H1 (cell line): ENCODE results near the gene DENND4C. TPM values are rescaled to one million over a fixed set of nuclear protein-coding genes. Genes with fewer than 3 reads are reported as not detected.

Experiments
- CHD2 ChIP-seq: IDR thresholded peaks from 2 replicates; pipeline ENCODE4 v1.6.1; 2012; ENCODE audit warnings: low read length, improper control_type of control experiment
- CTBP2 ChIP-seq: IDR thresholded peaks from 2 replicates; pipeline ENCODE4 v1.7.0; 2011; ENCODE audit warnings: borderline replicate concordance, mild to moderate bottlenecking, moderate library complexity, mixed read lengths, low read length; ENCODE audit not compliant: insufficient read depth, insufficient read length
- RAD21 ChIP-seq, 2 experiments: IDR thresholded peaks in 1 of 2; conservative IDR thresholded peaks in 1 of 2; 2 replicates each; pipeline ENCODE4 v1.6.1; 2011; ENCODE audit warnings: low read depth in 2 of 2, low read length in 2 of 2, improper control_type of control experiment in 1 of 2, inconsistent platforms in 1 of 2, mild to moderate bottlenecking in 1 of 2, moderate library complexity in 1 of 2
- SP1 ChIP-seq: IDR thresholded peaks from 2 replicates; pipeline ENCODE4 v1.6.1; 2011; ENCODE audit warnings: low read depth, low read length
- SP2 ChIP-seq: IDR thresholded peaks from 2 replicates; pipeline ENCODE4 v1.6.1; 2012; ENCODE audit warnings: mild to moderate bottlenecking, low read length, inconsistent platforms
- TCF12 ChIP-seq: IDR thresholded peaks from 2 replicates; pipeline ENCODE4 v1.6.1; 2011; ENCODE audit warnings: low read depth, mild to moderate bottlenecking, low read length
- polyA plus RNA-seq, 7 experiments: library from polyadenylated mRNA; depleted of rRNA in 3 of 7; stranded (reverse) in 5 of 7; unstranded in 2 of 7; fragments of >200 nt in 5 of 7; fragments of 200-250 nt in 2 of 7; gene quantifications; 1 replicate in 5 of 7; 2 replicates in 1 of 7; 4 replicates in 1 of 7; pipeline versions ENCODE4 v1.2.1 to v1.2.3, GENCODE V29; 2011 to 2013; ENCODE audit warnings: missing spikeins in 2 of 7, mixed read lengths in 2 of 7
- total RNA-seq: library from RNA; stranded (reverse); fragmentation: NEBNext Ultra II Directional; extraction: Animal tissue kit (Norgen Biotek cat#: 25700); gene quantifications from 2 replicates; pipeline ENCODE4 v1.2.1, GENCODE V29; 2021
- TF ChIP-seq, protein P1 (sequence below): fragments of 300-600 bp; sonication (generic); IDR thresholded peaks from 2 replicates; pipeline ENCODE4 v1.7.1; 2012; ENCODE audit warnings: low read length, moderate library complexity, mild to moderate bottlenecking, inconsistent platforms; ENCODE audit not compliant: insufficient replicate concordance

The DENND4C gene
- total and polyA plus RNA-seq, 2 of the 8 experiments (the other 6 are each of a cell fraction or from before 2014, with no cell fraction given) = 6.9 to 18.9 TPM

DNA sequence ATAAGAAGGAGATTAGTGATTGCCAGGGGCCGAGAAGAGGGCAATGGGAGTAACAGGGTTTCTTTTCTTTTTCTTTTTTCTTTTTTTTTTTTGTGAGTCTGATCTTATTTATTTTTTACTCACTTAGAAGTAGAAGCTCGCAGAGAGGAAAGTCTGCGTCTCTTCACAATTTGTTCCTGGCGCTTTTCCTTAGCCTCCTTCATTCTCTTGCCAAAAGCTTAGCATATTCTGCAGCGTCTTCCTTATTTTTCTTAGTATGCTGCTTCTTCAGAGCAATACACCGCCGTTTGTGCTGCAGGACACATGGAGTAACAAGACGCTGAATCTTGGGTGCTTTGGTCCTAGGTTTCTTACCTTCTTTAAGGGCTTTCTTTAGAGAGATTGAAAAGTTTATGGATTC lies 30.3 kb upstream of the DENND4C start (continued):
- TF ChIP-seq, protein P1, sequence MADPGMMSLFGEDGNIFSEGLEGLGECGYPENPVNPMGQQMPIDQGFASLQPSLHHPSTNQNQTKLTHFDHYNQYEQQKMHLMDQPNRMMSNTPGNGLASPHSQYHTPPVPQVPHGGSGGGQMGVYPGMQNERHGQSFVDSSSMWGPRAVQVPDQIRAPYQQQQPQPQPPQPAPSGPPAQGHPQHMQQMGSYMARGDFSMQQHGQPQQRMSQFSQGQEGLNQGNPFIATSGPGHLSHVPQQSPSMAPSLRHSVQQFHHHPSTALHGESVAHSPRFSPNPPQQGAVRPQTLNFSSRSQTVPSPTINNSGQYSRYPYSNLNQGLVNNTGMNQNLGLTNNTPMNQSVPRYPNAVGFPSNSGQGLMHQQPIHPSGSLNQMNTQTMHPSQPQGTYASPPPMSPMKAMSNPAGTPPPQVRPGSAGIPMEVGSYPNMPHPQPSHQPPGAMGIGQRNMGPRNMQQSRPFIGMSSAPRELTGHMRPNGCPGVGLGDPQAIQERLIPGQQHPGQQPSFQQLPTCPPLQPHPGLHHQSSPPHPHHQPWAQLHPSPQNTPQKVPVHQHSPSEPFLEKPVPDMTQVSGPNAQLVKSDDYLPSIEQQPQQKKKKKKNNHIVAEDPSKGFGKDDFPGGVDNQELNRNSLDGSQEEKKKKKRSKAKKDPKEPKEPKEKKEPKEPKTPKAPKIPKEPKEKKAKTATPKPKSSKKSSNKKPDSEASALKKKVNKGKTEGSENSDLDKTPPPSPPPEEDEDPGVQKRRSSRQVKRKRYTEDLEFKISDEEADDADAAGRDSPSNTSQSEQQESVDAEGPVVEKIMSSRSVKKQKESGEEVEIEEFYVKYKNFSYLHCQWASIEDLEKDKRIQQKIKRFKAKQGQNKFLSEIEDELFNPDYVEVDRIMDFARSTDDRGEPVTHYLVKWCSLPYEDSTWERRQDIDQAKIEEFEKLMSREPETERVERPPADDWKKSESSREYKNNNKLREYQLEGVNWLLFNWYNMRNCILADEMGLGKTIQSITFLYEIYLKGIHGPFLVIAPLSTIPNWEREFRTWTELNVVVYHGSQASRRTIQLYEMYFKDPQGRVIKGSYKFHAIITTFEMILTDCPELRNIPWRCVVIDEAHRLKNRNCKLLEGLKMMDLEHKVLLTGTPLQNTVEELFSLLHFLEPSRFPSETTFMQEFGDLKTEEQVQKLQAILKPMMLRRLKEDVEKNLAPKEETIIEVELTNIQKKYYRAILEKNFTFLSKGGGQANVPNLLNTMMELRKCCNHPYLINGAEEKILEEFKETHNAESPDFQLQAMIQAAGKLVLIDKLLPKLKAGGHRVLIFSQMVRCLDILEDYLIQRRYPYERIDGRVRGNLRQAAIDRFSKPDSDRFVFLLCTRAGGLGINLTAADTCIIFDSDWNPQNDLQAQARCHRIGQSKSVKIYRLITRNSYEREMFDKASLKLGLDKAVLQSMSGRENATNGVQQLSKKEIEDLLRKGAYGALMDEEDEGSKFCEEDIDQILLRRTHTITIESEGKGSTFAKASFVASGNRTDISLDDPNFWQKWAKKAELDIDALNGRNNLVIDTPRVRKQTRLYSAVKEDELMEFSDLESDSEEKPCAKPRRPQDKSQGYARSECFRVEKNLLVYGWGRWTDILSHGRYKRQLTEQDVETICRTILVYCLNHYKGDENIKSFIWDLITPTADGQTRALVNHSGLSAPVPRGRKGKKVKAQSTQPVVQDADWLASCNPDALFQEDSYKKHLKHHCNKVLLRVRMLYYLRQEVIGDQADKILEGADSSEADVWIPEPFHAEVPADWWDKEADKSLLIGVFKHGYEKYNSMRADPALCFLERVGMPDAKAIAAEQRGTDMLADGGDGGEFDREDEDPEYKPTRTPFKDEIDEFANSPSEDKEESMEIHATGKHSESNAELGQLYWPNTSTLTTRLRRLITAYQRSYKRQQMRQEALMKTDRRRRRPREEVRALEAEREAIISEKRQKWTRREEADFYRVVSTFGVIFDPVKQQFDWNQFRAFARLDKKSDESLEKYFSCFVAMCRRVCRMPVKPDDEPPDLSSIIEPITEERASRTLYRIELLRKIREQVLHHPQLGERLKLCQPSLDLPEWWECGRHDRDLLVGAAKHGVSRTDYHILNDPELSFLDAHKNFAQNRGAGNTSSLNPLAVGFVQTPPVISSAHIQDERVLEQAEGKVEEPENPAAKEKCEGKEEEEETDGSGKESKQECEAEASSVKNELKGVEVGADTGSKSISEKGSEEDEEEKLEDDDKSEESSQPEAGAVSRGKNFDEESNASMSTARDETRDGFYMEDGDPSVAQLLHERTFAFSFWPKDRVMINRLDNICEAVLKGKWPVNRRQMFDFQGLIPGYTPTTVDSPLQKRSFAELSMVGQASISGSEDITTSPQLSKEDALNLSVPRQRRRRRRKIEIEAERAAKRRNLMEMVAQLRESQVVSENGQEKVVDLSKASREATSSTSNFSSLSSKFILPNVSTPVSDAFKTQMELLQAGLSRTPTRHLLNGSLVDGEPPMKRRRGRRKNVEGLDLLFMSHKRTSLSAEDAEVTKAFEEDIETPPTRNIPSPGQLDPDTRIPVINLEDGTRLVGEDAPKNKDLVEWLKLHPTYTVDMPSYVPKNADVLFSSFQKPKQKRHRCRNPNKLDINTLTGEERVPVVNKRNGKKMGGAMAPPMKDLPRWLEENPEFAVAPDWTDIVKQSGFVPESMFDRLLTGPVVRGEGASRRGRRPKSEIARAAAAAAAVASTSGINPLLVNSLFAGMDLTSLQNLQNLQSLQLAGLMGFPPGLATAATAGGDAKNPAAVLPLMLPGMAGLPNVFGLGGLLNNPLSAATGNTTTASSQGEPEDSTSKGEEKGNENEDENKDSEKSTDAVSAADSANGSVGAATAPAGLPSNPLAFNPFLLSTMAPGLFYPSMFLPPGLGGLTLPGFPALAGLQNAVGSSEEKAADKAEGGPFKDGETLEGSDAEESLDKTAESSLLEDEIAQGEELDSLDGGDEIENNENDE = no peak
- TF ChIP-seq RAD21 (IDR thresholded peaks at IDR 0.05 in 1 of 2, conservative IDR thresholded peaks at IDR 0.05 in 1 of 2; ENCODE audit: low read depth in 2 of 2, low read length in 2 of 2) = no peak
- TF ChIP-seq SP1 = no peak
- TF ChIP-seq SP2 = no peak
- no peak for TF ChIP-seq TCF12
- no peak for TF ChIP-seq CTBP2
- TF ChIP-seq CHD2 = no peak
